ENCODE measurements around the gene PRKAA2. TPM values are rescaled to one million over a fixed set of nuclear protein-coding genes. Genes with fewer than 3 reads are reported as not detected.
A peak's percentile ranks its signal among the peaks of the same experiment; 100 is the strongest.

The PRKAA2 gene
- polyA plus RNA-seq, 3 donors, result not detected

DNA sequence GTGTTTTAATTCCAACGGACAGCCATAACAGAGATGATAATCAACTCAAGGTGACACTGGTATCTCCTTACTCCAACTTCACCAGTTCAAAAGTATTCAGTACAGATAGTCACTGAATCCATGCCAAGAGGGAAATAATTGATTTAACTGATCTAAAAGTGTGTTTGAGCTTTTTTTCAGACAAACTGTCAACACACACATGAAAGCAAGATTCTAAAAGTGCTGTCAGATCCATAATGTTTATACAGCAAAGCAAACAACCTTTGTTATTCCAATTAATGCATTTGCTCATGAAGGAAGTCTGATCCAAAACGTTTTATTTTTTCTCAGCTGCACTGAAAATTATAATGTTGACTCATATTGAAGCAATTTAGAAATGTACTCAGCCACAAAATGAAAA is 5.9 kb upstream of the PRKAA2 start:
- Mint-ChIP-seq H3K36me3 (peaks cover 0 to under 1% of the 10 kb centered on the region in 2 donors), H3K4me3 (no peak overlapping the region), H3K27ac (no peak overlapping the region), H3K9me3 (peaks cover 0 to 4% (median 0%) of the 10 kb centered on the region in 7 donors), H3K27me3 (ENCODE audit: low read depth in 3 of 3) (peaks cover 18% of the 10 kb centered on the region in 3 donors), H3K4me1 (peaks cover under 1% of the 10 kb centered on the region)
- H3K9me3 ChIP-seq (replicated peaks in 1 of 2; ENCODE audit: control insufficient read depth in 1 of 2, insufficient read depth in 1 of 2, low read length in 2 of 2), result no peaks in the 10 kb centered on the region
- H4K20me1 ChIP-seq (ENCODE audit: insufficient read depth, low read length), result no peaks in the 10 kb centered on the region
- no peak overlapping the region for H2AFZ ChIP-seq (ENCODE audit: insufficient read depth, low read depth, low read length, poor library complexity, severe bottlenecking)
- no peak overlapping the region for H3K9ac ChIP-seq (ENCODE audit: insufficient read depth, low read length, poor library complexity, severe bottlenecking)
- no peaks in the 10 kb centered on the region for H3K4me1 ChIP-seq (ENCODE audit: control insufficient read depth in 1 of 2, insufficient read depth in 2 of 2, low read length in 2 of 2)
- no peaks in the 10 kb centered on the region for H3K79me2 ChIP-seq (ENCODE audit: insufficient read depth, low read length)
- intact Hi-C loops (cut with micrococcal nuclease), result no loop called here
- H3K36me3 ChIP-seq (replicated peaks in 1 of 2; ENCODE audit: control insufficient read depth in 1 of 2, insufficient read depth in 2 of 2, low read length in 2 of 2), result no peaks in the 10 kb centered on the region
- TF ChIP-seq, protein P1, sequence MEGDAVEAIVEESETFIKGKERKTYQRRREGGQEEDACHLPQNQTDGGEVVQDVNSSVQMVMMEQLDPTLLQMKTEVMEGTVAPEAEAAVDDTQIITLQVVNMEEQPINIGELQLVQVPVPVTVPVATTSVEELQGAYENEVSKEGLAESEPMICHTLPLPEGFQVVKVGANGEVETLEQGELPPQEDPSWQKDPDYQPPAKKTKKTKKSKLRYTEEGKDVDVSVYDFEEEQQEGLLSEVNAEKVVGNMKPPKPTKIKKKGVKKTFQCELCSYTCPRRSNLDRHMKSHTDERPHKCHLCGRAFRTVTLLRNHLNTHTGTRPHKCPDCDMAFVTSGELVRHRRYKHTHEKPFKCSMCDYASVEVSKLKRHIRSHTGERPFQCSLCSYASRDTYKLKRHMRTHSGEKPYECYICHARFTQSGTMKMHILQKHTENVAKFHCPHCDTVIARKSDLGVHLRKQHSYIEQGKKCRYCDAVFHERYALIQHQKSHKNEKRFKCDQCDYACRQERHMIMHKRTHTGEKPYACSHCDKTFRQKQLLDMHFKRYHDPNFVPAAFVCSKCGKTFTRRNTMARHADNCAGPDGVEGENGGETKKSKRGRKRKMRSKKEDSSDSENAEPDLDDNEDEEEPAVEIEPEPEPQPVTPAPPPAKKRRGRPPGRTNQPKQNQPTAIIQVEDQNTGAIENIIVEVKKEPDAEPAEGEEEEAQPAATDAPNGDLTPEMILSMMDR (IDR thresholded peaks at IDR 0.05), result no peak
- WGBS (ENCODE audit: insufficient coverage), result no CpG with 5 or more reads among the region's 2 CpGs
- no peak for DNase-seq
- H3K4me3 ChIP-seq (replicated peaks in 1 of 3; ENCODE audit: low read depth in 2 of 3, low read length in 3 of 3), result no peak overlapping the region
- H3K27me3 ChIP-seq (ENCODE audit: control insufficient read depth in 2 of 2, insufficient read depth in 2 of 2, low read length in 2 of 2), result peaks cover 15 to 21% of the 10 kb centered on the region in 2 donors
- H3K27ac ChIP-seq (ENCODE audit: low read depth in 1 of 2, low read length in 2 of 2), result no peak overlapping the region
- H3K4me2 ChIP-seq (replicated peaks; ENCODE audit: extremely low read depth, low read length, poor library complexity, severe bottlenecking), result no peak overlapping the region

DNA sequence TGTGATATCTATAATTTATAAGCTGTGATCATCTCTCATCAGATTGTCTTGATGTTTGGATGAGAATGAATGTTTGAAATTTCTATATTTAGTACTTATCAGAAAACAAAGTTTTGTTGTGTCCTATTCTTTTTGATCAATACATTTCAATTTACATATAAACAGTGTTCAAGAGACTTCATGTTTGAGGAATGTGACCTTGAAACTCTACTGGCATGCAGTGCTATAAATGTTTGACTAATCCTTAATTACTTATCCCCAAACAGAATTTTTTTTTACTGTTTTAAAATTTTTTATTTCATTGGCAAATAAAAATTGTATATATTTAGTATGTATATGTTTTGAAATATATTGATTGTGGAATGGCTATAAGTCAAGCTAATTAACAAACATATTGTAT is 1.5 kb upstream of the PRKAA2 start:
- DNase-seq, result no peak
- Histone ChIP-seq H3K9ac (ENCODE audit: insufficient read depth, low read length, poor library complexity, severe bottlenecking) (no peak overlapping the region), H3K27ac (ENCODE audit: low read depth in 1 of 2, low read length in 2 of 2) (no peak overlapping the region), H3K9me3 (replicated peaks in 1 of 2; ENCODE audit: control insufficient read depth in 1 of 2, insufficient read depth in 1 of 2, low read length in 2 of 2) (peaks cover 0 to 9% of the 10 kb centered on the region in 2 donors), H3K4me3 (replicated peaks in 1 of 3; ENCODE audit: low read depth in 2 of 3, low read length in 3 of 3) (no peak overlapping the region), H3K4me1 (ENCODE audit: control insufficient read depth in 1 of 2, insufficient read depth in 2 of 2, low read length in 2 of 2) (peaks cover 0 to 4% of the 10 kb centered on the region in 2 donors), H3K27me3 (ENCODE audit: control insufficient read depth in 2 of 2, insufficient read depth in 2 of 2, low read length in 2 of 2) (peaks cover 47 to 56% of the 10 kb centered on the region in 2 donors), H3K79me2 (ENCODE audit: insufficient read depth, low read length) (no peaks in the 10 kb centered on the region), H3K36me3 (replicated peaks in 1 of 2; ENCODE audit: control insufficient read depth in 1 of 2, insufficient read depth in 2 of 2, low read length in 2 of 2) (no peaks in the 10 kb centered on the region), H3K4me2 (replicated peaks; ENCODE audit: extremely low read depth, low read length, poor library complexity, severe bottlenecking) (no peak overlapping the region), H4K20me1 (ENCODE audit: insufficient read depth, low read length) (no peaks in the 10 kb centered on the region), H2AFZ (ENCODE audit: insufficient read depth, low read depth, low read length, poor library complexity, severe bottlenecking) (no peak overlapping the region)
- Mint-ChIP-seq H3K27ac (no peak overlapping the region), H3K9me3 (peaks cover 0 to 10% (median 6%) of the 10 kb centered on the region in 7 donors), H3K27me3 (ENCODE audit: low read depth in 3 of 3) (peaks cover 47 to 58% (median 48%) of the 10 kb centered on the region in 3 donors), H3K4me1 (peaks cover 10% of the 10 kb centered on the region), H3K4me3 (peak overlapping the region in 1 of 2 donors; percentile 55), H3K36me3 (peaks cover 0 to 6% of the 10 kb centered on the region in 2 donors)
- intact Hi-C loops (cut with micrococcal nuclease), result no loop called here
- TF ChIP-seq, protein P1 (IDR thresholded peaks at IDR 0.05), result no peak
